ENCODE results near the gene NKPD1.

GRCh38 chr19:45179892-45180370 lies 19.1 kb upstream of the NKPD1 start:
- TF ChIP-seq POLR2A (IDR thresholded peaks at IDR 0.05; ENCODE audit: low read length) (no peak), CTCF (IDR thresholded peaks at IDR 0.05) (no peak)
